ENCODE measurements around the gene SERPINB10. TPM values are rescaled to one million over a fixed set of nuclear protein-coding genes. Genes with fewer than 3 reads are reported as not detected.

The SERPINB10 gene
- total RNA-seq, 1 experiment from 2014 or later: not detected

DNA sequence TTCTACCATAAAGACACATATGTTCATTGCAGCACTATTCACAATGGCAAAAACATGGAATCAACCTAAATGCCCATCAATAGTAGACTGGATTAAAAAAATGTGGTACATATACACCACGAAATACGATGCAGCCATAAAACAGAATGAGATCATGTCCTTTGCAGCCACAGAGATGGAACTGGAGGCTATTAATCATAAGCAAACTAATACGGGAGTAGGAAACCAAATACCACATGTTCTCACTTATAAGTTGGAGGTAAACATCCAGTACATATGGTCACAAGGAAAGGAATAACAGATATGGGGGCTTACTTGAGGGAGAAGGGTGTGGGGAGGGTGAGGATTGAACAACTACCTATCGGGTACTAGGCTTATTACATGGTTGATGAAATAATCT lies 49.0 kb downstream of the SERPINB10 start:
- CTCF ChIA-PET: no interaction called here
- POLR2A ChIA-PET: no interaction called here
- Histone ChIP-seq H3K9me3 (ENCODE audit: control insufficient read depth in 1 of 2, insufficient read depth in 1 of 2, low read depth in 1 of 2, low read length in 2 of 2) (no peaks in the 10 kb centered on the region), H3K4me2 (ENCODE audit: low read length) (no peak overlapping the region), H4K20me1 (ENCODE audit: insufficient read depth) (no peaks in the 10 kb centered on the region), H3K4me3 (replicated peaks in 1 of 2; ENCODE audit: low read depth in 1 of 2, low read length in 2 of 2) (no peak overlapping the region), H3K9me2 (ENCODE audit: insufficient read depth) (no peaks in the 10 kb centered on the region), H3K79me2 (ENCODE audit: insufficient read depth, low read length) (no peaks in the 10 kb centered on the region), H3K27me3 (ENCODE audit: insufficient read depth, low read length) (no peaks in the 10 kb centered on the region), H3K36me3 (ENCODE audit: control insufficient read depth in 1 of 2, insufficient read depth in 2 of 2, low read length in 2 of 2) (no peaks in the 10 kb centered on the region), H3K9ac (ENCODE audit: low read length) (no peak overlapping the region), H3K27ac (ENCODE audit: low read depth, low read length) (no peak overlapping the region), H3K4me1 (ENCODE audit: control insufficient read depth in 1 of 2, insufficient read depth in 2 of 2, low read length in 2 of 2) (no peaks in the 10 kb centered on the region), H2AFZ (ENCODE audit: low read depth, low read length, poor library complexity, severe bottlenecking) (no peak overlapping the region)
- BruUV-seq (replicated peaks): no TSS peak
- DNase-seq (ENCODE audit: low read depth, low spot score) (no peak), ATAC-seq (no peak)
- TF ChIP-seq, protein P1, sequence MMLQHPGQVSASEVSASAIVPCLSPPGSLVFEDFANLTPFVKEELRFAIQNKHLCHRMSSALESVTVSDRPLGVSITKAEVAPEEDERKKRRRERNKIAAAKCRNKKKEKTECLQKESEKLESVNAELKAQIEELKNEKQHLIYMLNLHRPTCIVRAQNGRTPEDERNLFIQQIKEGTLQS (IDR thresholded peaks at IDR 0.05): no peak
- TF ChIP-seq ELF1 (IDR thresholded peaks at IDR 0.05; ENCODE audit: borderline replicate concordance, low read depth) (no peak), EZH2 (IDR thresholded peaks at IDR 0.05) (no peak), POLR2A (IDR thresholded peaks at IDR 0.05; ENCODE audit: borderline replicate concordance, extremely low read depth, insufficient read depth, insufficient read length) (no peak), SRF (IDR thresholded peaks at IDR 0.05; ENCODE audit: low read depth) (no peak), SP1 (IDR thresholded peaks at IDR 0.05; ENCODE audit: low read depth) (no peak), ZNF274 (IDR thresholded peaks at IDR 0.05; ENCODE audit: low read depth, low read length) (no peak), RAD21 (IDR thresholded peaks at IDR 0.05; ENCODE audit: low read depth) (no peak), JUND (IDR thresholded peaks at IDR 0.05) (no peak), YY1 (IDR thresholded peaks at IDR 0.05; ENCODE audit: extremely low read depth, insufficient replicate concordance, low read depth, low read length) (no peak), FOSL1 (IDR thresholded peaks at IDR 0.05; ENCODE audit: low read depth) (no peak)
- RAD21 ChIA-PET (ENCODE audit: low non-redundant PET in 1 of 2, low total read pairs in 2 of 2, uncharacterized antibody in 2 of 2, unreplicated experiment in 2 of 2): no interaction called here
- intact Hi-C loops (cut with micrococcal nuclease): no loop called here

DNA sequence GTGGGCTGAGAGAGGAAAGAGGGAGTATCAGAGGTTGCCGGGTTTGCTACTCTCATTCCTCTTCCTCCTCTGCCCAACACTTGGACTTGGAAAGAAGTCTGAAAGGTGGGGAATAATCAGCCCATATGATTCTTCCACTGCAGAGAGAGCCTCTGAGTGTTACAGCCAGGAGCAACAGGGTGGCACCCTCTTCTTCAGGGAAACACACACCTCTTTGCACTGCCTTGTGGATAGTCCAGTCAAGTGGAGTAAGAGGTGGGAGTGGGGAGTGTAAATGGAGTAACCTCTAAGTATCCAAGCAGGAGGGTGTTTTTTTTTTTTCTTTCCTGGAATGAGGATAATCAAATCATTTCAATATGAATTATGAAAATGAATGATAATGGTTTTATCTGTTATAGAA lies 53.1 kb downstream of the SERPINB10 start:
- ATAC-seq (no peak), DNase-seq (ENCODE audit: low read depth, low spot score) (no peak)
- Histone ChIP-seq H3K27me3 (ENCODE audit: insufficient read depth, low read length) (no peaks in the 10 kb centered on the region), H3K79me2 (ENCODE audit: insufficient read depth, low read length) (no peaks in the 10 kb centered on the region), H3K4me2 (ENCODE audit: low read length) (no peak overlapping the region), H3K36me3 (ENCODE audit: control insufficient read depth in 1 of 2, insufficient read depth in 2 of 2, low read length in 2 of 2) (no peaks in the 10 kb centered on the region), H3K4me1 (ENCODE audit: control insufficient read depth in 1 of 2, insufficient read depth in 2 of 2, low read length in 2 of 2) (no peaks in the 10 kb centered on the region), H3K9me2 (ENCODE audit: insufficient read depth) (no peaks in the 10 kb centered on the region), H3K4me3 (replicated peaks in 1 of 2; ENCODE audit: low read depth in 1 of 2, low read length in 2 of 2) (no peak overlapping the region), H3K9me3 (ENCODE audit: control insufficient read depth in 1 of 2, insufficient read depth in 1 of 2, low read depth in 1 of 2, low read length in 2 of 2) (no peaks in the 10 kb centered on the region), H3K9ac (ENCODE audit: low read length) (no peak overlapping the region), H2AFZ (ENCODE audit: low read depth, low read length, poor library complexity, severe bottlenecking) (no peak overlapping the region), H4K20me1 (ENCODE audit: insufficient read depth) (no peaks in the 10 kb centered on the region), H3K27ac (ENCODE audit: low read depth, low read length) (no peak overlapping the region)
- BruUV-seq (replicated peaks): no TSS peak
- intact Hi-C loops (cut with micrococcal nuclease): no loop called here
- TF ChIP-seq ZNF274 (IDR thresholded peaks at IDR 0.05; ENCODE audit: low read depth, low read length) (no peak), TCF7L2 (IDR thresholded peaks at IDR 0.05; ENCODE audit: borderline replicate concordance, extremely low read depth, insufficient read depth, insufficient read length) (no peak), SIN3A (IDR thresholded peaks at IDR 0.05; ENCODE audit: low read depth) (no peak)
- TF ChIP-seq, protein P2, sequence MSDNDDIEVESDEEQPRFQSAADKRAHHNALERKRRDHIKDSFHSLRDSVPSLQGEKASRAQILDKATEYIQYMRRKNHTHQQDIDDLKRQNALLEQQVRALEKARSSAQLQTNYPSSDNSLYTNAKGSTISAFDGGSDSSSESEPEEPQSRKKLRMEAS (IDR thresholded peaks at IDR 0.05): no peak
- ChIA-PET POLR2A (interaction anchor here (1.1 kb wide), 1 partner anchor 10 kb away, joined by 3 read pairs; no protein-coding TSS in a partner anchor), CTCF (no interaction called here), RAD21 (ENCODE audit: low non-redundant PET in 1 of 2, low total read pairs in 2 of 2, uncharacterized antibody in 2 of 2, unreplicated experiment in 2 of 2) (no interaction called here)
